ENCODE measurements around the gene LAPTM5.

GRCh38 chr1:30687886-30688285 is 69.7 kb downstream of the LAPTM5 start:
- TF ChIP-seq CTCF (conservative IDR thresholded peaks at IDR 0.05; ENCODE audit: low read depth, low read length): no peak
- no peak for TF ChIP-seq EZH2 (IDR thresholded peaks at IDR 0.05; ENCODE audit: borderline replicate concordance, low read depth, low read length, poor library complexity, severe bottlenecking)

Data from A673 (cell line).